Astrocyte (in vitro differentiated cells and primary cell): ENCODE data around the gene SMIM20. TPM values are rescaled to one million over a fixed set of nuclear protein-coding genes. Genes with fewer than 3 reads are reported as not detected.

Experiments
- DNase-seq: peaks from one replicate; pipeline ENCODE4 v3.0.0-alpha.2; 2010; ENCODE audit warnings: low read depth
- FAIRE-seq: peaks from 2 replicates; lab custom pipeline; 2011; peaks lifted over from hg19 to GRCh38; lab: Jason Lieb, UNC
- H2AFZ ChIP-seq: 2 replicates; pipeline ENCODE4 v1.6.0; 2012; ENCODE audit warnings: low read depth, low read length, inconsistent platforms
- H3K27ac ChIP-seq: 2 replicates; pipeline ENCODE4 v1.5.1; 2011; ENCODE audit warnings: low read depth, low read length, inconsistent platforms
- H3K27me3 ChIP-seq: 2 replicates; pipeline ENCODE4 v1.6.0; 2011; ENCODE audit warnings: low read length, inconsistent platforms; ENCODE audit not compliant: insufficient read depth
- H3K36me3 ChIP-seq: 2 replicates; pipeline ENCODE4 v1.5.1; 2011; ENCODE audit warnings: low read length, inconsistent platforms; ENCODE audit not compliant: insufficient read depth
- H3K4me1 ChIP-seq: 2 replicates; pipeline ENCODE4 v1.5.1; 2011; ENCODE audit warnings: low read length, inconsistent platforms; ENCODE audit not compliant: insufficient read depth
- H3K4me2 ChIP-seq: 2 replicates; pipeline ENCODE4 v1.6.0; 2012; ENCODE audit warnings: low read length, inconsistent platforms
- H3K4me3 ChIP-seq: 2 replicates; pipeline ENCODE4 v1.5.1; 2011; ENCODE audit warnings: low read depth, mild to moderate bottlenecking, low read length, inconsistent platforms; ENCODE audit not compliant: insufficient read depth
- H3K79me2 ChIP-seq: 2 replicates; pipeline ENCODE4 v1.6.0; 2012; ENCODE audit warnings: mild to moderate bottlenecking, low read length, inconsistent platforms; ENCODE audit not compliant: insufficient read depth
- H3K9ac ChIP-seq: 2 replicates; pipeline ENCODE4 v1.6.0; 2012; ENCODE audit warnings: mild to moderate bottlenecking, low read length, inconsistent platforms
- H3K9me3 ChIP-seq: 2 replicates; pipeline ENCODE4 v1.5.1; 2012; ENCODE audit warnings: low read depth, mild to moderate bottlenecking, low read length, inconsistent platforms; ENCODE audit not compliant: insufficient read depth
- H4K20me1 ChIP-seq: 2 replicates; pipeline ENCODE4 v1.6.0; 2012; ENCODE audit warnings: low read length, inconsistent platforms; ENCODE audit not compliant: insufficient read depth
- H3K27ac Mint-ChIP-seq: one replicate; pipeline ENCODE4 v1.8.0; 2021; ENCODE audit warnings: mild to moderate bottlenecking, mixed read lengths; ENCODE audit not compliant: unreplicated experiment
- H3K27me3 Mint-ChIP-seq: one replicate; pipeline ENCODE4 v1.8.0; 2021; ENCODE audit warnings: low read depth, mixed read lengths; ENCODE audit not compliant: unreplicated experiment
- H3K36me3 Mint-ChIP-seq: one replicate; pipeline ENCODE4 v1.8.0; 2021; ENCODE audit warnings: low read depth, mixed read lengths; ENCODE audit not compliant: unreplicated experiment
- H3K4me1 Mint-ChIP-seq: one replicate; pipeline ENCODE4 v1.8.0; 2021; ENCODE audit warnings: low read depth, mixed read lengths; ENCODE audit not compliant: unreplicated experiment
- H3K4me3 Mint-ChIP-seq: one replicate; pipeline ENCODE4 v1.8.0; 2021; ENCODE audit warnings: mild to moderate bottlenecking, moderate library complexity, mixed read lengths; ENCODE audit not compliant: unreplicated experiment
- H3K9me3 Mint-ChIP-seq: one replicate; pipeline ENCODE4 v1.8.0; 2021; ENCODE audit warnings: mild to moderate bottlenecking, mixed read lengths; ENCODE audit not compliant: unreplicated experiment
- EZH2 ChIP-seq: IDR thresholded peaks from 2 replicates; pipeline ENCODE4 v1.6.1; 2012; ENCODE audit warnings: mild to moderate bottlenecking, low read length, inconsistent platforms; ENCODE audit not compliant: insufficient read depth
- total RNA-seq: library from RNA; stranded (reverse); gene quantifications from 2 replicates; pipeline ENCODE4 v1.2.1, GENCODE V29; 2021
- TF ChIP-seq, protein P1 (sequence below): IDR thresholded peaks from 2 replicates; pipeline ENCODE4 v1.5.1; 2011; ENCODE audit warnings: low read depth, mild to moderate bottlenecking, inconsistent platforms, low read length, moderate library complexity; ENCODE audit not compliant: insufficient read depth

SMIM20 gene
- total RNA-seq, 1 donor from 2014 or later = 19.4 TPM

GRCh38 chr4:25923745-25924144 is 9.7 kb downstream of the SMIM20 start:
- no peak overlapping the region for H3K9ac ChIP-seq
- H3K4me3 ChIP-seq = no peak overlapping the region
- Mint-ChIP-seq H3K27ac (no peak overlapping the region), H3K9me3 (peaks cover 3% of the 10 kb centered on the region), H3K4me1 (no peaks in the 10 kb centered on the region), H3K4me3 (no peak overlapping the region), H3K36me3 (peaks cover 7% of the 10 kb centered on the region), H3K27me3 (no peaks in the 10 kb centered on the region)
- no peak overlapping the region for H3K4me2 ChIP-seq
- TF ChIP-seq, protein P1, sequence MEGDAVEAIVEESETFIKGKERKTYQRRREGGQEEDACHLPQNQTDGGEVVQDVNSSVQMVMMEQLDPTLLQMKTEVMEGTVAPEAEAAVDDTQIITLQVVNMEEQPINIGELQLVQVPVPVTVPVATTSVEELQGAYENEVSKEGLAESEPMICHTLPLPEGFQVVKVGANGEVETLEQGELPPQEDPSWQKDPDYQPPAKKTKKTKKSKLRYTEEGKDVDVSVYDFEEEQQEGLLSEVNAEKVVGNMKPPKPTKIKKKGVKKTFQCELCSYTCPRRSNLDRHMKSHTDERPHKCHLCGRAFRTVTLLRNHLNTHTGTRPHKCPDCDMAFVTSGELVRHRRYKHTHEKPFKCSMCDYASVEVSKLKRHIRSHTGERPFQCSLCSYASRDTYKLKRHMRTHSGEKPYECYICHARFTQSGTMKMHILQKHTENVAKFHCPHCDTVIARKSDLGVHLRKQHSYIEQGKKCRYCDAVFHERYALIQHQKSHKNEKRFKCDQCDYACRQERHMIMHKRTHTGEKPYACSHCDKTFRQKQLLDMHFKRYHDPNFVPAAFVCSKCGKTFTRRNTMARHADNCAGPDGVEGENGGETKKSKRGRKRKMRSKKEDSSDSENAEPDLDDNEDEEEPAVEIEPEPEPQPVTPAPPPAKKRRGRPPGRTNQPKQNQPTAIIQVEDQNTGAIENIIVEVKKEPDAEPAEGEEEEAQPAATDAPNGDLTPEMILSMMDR = no peak
- TF ChIP-seq EZH2 = no peak
- DNase-seq (no peak), FAIRE-seq (no peak)
- H3K9me3 ChIP-seq = no peaks in the 10 kb centered on the region
- H3K27ac ChIP-seq = no peak overlapping the region
- no peaks in the 10 kb centered on the region for H3K79me2 ChIP-seq
- H3K4me1 ChIP-seq = peaks cover 6% of the 10 kb centered on the region
- no peaks in the 10 kb centered on the region for H3K27me3 ChIP-seq
- H2AFZ ChIP-seq = no peak overlapping the region
- H4K20me1 ChIP-seq = no peaks in the 10 kb centered on the region
- no peaks in the 10 kb centered on the region for H3K36me3 ChIP-seq

- H3K27ac Mint-ChIP-seq = no peak overlapping the region
- no peaks in the 10 kb centered on the region for H3K27me3 Mint-ChIP-seq
- H3K27me3 ChIP-seq = no peaks in the 10 kb centered on the region
- no peak overlapping the region for H3K9ac ChIP-seq
- FAIRE-seq = no peak
- H3K4me1 Mint-ChIP-seq = no peaks in the 10 kb centered on the region
- no peak overlapping the region for H2AFZ ChIP-seq
- no peak for DNase-seq
- H3K27ac ChIP-seq = no peak overlapping the region
- H3K4me1 ChIP-seq = peaks cover 9% of the 10 kb centered on the region
- H3K4me2 ChIP-seq = no peak overlapping the region
- TF ChIP-seq EZH2 = no peak
- TF ChIP-seq, protein P1 = peak; percentile 65
- peaks cover 3% of the 10 kb centered on the region for H3K9me3 Mint-ChIP-seq
- H3K9me3 ChIP-seq = no peaks in the 10 kb centered on the region
- no peak overlapping the region for H3K4me3 Mint-ChIP-seq
- H3K36me3 ChIP-seq = no peaks in the 10 kb centered on the region
- H3K4me3 ChIP-seq = no peak overlapping the region
- H3K79me2 ChIP-seq = no peaks in the 10 kb centered on the region
- no peaks in the 10 kb centered on the region for H4K20me1 ChIP-seq
- H3K36me3 Mint-ChIP-seq = peaks cover 12% of the 10 kb centered on the region
Measured at GRCh38 chr4:25925486-25926201, 11.6 kb downstream of the SMIM20 start.

GRCh38 chr4:25926462-25926861 is 12.4 kb downstream of the SMIM20 start:
- Histone ChIP-seq H3K79me2 (no peaks in the 10 kb centered on the region), H2AFZ (no peak overlapping the region), H3K9ac (no peak overlapping the region), H3K9me3 (no peaks in the 10 kb centered on the region), H3K27me3 (no peaks in the 10 kb centered on the region), H3K4me1 (peaks cover 9% of the 10 kb centered on the region), H3K4me2 (no peak overlapping the region), H3K4me3 (no peak overlapping the region), H3K36me3 (no peaks in the 10 kb centered on the region), H4K20me1 (no peaks in the 10 kb centered on the region), H3K27ac (no peak overlapping the region)
- DNase-seq = no peak
- H3K9me3 Mint-ChIP-seq = no peaks in the 10 kb centered on the region
- no peak for FAIRE-seq
- H3K27ac Mint-ChIP-seq = no peak overlapping the region
- H3K27me3 Mint-ChIP-seq = no peaks in the 10 kb centered on the region
- H3K4me1 Mint-ChIP-seq = no peaks in the 10 kb centered on the region
- peaks cover 12% of the 10 kb centered on the region for H3K36me3 Mint-ChIP-seq
- H3K4me3 Mint-ChIP-seq = no peak overlapping the region
- no peak for TF ChIP-seq EZH2
- TF ChIP-seq, protein P1 = no peak
